ENCODE results near the gene BAHD1. TPM values are rescaled to one million over a fixed set of nuclear protein-coding genes. Genes with fewer than 3 reads are reported as not detected.

The BAHD1 gene
- total RNA-seq, 1 experiment from 2014 or later: 49.1 TPM

DNA sequence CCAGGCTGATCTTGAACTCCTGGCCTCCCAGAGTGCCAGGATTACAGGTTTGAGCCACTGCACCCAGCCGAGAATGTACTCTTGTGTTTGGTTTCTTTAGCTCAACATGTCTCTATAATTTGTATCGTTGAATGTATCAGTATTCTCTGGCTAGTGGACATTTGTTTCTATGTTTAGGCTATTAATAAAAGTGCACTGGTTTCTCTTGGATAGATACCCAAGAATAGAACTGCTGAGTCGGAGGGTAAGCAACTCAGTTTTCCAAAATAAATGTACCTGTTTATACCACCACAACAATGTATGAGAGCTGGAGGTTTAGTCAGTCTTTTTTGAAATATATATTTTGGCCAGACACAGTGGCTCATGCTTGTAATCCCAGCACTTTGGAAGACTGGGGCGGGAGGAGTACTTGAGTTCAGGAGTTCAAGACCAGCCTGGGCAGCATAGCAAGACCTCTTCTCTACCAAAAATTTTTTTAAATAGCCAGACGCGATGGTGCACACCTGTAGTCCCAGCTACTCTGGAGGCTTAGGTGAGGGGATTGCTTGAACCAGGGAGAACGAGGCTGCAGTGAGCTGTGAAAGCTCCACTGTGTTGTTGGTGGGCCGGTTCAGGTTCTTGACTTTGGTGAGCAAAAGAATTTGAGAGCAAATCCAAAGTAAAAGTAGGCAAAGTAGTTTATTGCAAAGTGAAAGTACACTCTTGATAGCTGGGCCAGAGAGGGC lies 42.9 kb upstream of the BAHD1 start (continued):
- TF ChIP-seq FOXP1 (CRISPR knock-in tag; IDR thresholded peaks at IDR 0.05; ENCODE audit: borderline replicate concordance) (no peak), GRHL2 (CRISPR knock-in tag; IDR thresholded peaks at IDR 0.05; ENCODE audit: insufficient replicate concordance, severe bottlenecking) (no peak), GABPB1 (CRISPR knock-in tag; IDR thresholded peaks at IDR 0.05) (no peak), TEAD4 (CRISPR knock-in tag; IDR thresholded peaks at IDR 0.05) (no peak), NFYB (CRISPR knock-in tag; conservative IDR thresholded peaks at IDR 0.05; ENCODE audit: low read depth) (no peak), CBFB (CRISPR knock-in tag; IDR thresholded peaks at IDR 0.05; ENCODE audit: low read depth) (no peak), ZNF232 (CRISPR knock-in tag; IDR thresholded peaks at IDR 0.05) (no peak)
- TF ChIP-seq, protein P1, sequence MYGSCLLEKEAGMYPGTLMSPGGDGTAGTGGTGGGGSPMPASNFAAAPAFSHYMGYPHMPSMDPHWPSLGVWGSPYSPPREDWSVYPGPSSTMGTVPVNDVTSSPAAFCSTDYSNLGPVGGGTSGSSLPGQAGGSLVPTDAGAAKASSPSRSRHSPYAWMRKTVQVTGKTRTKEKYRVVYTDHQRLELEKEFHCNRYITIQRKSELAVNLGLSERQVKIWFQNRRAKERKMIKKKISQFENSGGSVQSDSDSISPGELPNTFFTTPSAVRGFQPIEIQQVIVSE (CRISPR knock-in tag; IDR thresholded peaks at IDR 0.05; ENCODE audit: borderline replicate concordance): no peak
- TF ChIP-seq, protein P2, sequence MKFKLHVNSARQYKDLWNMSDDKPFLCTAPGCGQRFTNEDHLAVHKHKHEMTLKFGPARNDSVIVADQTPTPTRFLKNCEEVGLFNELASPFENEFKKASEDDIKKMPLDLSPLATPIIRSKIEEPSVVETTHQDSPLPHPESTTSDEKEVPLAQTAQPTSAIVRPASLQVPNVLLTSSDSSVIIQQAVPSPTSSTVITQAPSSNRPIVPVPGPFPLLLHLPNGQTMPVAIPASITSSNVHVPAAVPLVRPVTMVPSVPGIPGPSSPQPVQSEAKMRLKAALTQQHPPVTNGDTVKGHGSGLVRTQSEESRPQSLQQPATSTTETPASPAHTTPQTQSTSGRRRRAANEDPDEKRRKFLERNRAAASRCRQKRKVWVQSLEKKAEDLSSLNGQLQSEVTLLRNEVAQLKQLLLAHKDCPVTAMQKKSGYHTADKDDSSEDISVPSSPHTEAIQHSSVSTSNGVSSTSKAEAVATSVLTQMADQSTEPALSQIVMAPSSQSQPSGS (CRISPR knock-in tag; IDR thresholded peaks at IDR 0.05; ENCODE audit: borderline replicate concordance, low read depth): no peak
- TF ChIP-seq, protein P3, sequence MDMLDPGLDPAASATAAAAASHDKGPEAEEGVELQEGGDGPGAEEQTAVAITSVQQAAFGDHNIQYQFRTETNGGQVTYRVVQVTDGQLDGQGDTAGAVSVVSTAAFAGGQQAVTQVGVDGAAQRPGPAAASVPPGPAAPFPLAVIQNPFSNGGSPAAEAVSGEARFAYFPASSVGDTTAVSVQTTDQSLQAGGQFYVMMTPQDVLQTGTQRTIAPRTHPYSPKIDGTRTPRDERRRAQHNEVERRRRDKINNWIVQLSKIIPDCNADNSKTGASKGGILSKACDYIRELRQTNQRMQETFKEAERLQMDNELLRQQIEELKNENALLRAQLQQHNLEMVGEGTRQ (CRISPR knock-in tag; IDR thresholded peaks at IDR 0.05): no peak
- TF ChIP-seq, protein P4, sequence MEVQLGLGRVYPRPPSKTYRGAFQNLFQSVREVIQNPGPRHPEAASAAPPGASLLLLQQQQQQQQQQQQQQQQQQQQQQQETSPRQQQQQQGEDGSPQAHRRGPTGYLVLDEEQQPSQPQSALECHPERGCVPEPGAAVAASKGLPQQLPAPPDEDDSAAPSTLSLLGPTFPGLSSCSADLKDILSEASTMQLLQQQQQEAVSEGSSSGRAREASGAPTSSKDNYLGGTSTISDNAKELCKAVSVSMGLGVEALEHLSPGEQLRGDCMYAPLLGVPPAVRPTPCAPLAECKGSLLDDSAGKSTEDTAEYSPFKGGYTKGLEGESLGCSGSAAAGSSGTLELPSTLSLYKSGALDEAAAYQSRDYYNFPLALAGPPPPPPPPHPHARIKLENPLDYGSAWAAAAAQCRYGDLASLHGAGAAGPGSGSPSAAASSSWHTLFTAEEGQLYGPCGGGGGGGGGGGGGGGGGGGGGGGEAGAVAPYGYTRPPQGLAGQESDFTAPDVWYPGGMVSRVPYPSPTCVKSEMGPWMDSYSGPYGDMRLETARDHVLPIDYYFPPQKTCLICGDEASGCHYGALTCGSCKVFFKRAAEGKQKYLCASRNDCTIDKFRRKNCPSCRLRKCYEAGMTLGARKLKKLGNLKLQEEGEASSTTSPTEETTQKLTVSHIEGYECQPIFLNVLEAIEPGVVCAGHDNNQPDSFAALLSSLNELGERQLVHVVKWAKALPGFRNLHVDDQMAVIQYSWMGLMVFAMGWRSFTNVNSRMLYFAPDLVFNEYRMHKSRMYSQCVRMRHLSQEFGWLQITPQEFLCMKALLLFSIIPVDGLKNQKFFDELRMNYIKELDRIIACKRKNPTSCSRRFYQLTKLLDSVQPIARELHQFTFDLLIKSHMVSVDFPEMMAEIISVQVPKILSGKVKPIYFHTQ (CRISPR knock-in tag; IDR thresholded peaks at IDR 0.05): no peak

DNA sequence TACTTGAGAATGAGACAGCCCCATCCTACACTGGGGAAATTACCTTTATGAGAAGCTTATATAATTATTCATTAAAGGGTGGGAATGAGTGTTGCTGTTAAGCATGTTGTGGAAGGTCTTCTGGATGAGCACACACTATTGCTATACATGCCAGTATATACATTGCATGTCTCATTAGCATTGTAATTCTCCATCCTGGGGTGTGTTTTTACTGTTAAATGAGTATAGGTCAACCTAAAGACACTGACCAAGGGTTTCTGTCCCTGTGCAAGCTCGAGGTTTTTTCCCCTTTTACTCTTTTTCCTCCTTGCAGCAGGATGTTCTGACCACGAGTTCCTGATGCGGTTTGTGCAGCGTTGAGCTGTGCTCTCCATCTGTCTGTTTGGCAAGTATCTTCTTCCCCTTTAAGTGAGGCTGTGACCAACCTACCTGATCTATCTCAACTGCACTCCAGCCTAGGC lies 42.3 kb upstream of the BAHD1 start:
- Mint-ChIP-seq H3K27me3 (ENCODE audit: low read depth) (no peaks in the 10 kb centered on the region), H3K36me3 (peaks cover 9% of the 10 kb centered on the region), H3K4me1 (no peaks in the 10 kb centered on the region), H3K4me3 (no peak overlapping the region), H3K27ac (no peak overlapping the region), H3K9me3 (no peaks in the 10 kb centered on the region; the same call in 1 of the 2 replicates)
- TF ChIP-seq, protein P5, sequence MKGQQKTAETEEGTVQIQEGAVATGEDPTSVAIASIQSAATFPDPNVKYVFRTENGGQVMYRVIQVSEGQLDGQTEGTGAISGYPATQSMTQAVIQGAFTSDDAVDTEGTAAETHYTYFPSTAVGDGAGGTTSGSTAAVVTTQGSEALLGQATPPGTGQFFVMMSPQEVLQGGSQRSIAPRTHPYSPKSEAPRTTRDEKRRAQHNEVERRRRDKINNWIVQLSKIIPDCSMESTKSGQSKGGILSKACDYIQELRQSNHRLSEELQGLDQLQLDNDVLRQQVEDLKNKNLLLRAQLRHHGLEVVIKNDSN (CRISPR knock-in tag; IDR thresholded peaks at IDR 0.05): no peak
- TF ChIP-seq, protein P6, sequence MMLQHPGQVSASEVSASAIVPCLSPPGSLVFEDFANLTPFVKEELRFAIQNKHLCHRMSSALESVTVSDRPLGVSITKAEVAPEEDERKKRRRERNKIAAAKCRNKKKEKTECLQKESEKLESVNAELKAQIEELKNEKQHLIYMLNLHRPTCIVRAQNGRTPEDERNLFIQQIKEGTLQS (CRISPR knock-in tag; conservative IDR thresholded peaks at IDR 0.05): no peak
- TF ChIP-seq TEAD4 (CRISPR knock-in tag; IDR thresholded peaks at IDR 0.05) (no peak), FOXK1 (CRISPR knock-in tag; IDR thresholded peaks at IDR 0.05) (no peak)
- no peak for DNase-seq (ENCODE audit: low spot score)
- ChIA-PET CTCF (interaction anchor here (1.1 to 1.6 kb wide), 4 partner anchors 8 to 78 kb away, joined by 5 to 10 read pairs (median 6); partner anchors contain the start of gene IVD), POLR2A (no interaction called here)
- no peak for ATAC-seq

DNA sequence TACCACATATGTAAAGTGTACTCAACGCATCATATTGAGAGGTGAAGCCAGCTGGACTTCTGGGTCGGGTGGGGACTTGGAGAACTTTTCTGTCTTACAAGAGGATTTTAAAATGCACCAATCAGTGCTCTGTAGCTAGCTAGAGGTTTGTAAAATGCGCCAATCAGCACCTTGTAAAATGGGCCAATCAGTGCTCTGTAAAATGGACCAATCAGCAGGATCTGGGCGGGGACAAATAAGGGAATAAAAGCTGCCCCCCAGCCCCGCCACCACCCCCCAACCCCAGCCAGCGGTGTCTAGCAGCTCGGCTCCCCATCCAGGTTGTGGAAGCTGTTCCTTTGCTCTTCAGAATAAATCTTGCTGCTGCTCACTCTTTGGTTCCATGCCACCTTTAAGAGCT lies 41.4 kb upstream of the BAHD1 start:
- no peaks in the 10 kb centered on the region for H3K27me3 Mint-ChIP-seq (ENCODE audit: low read depth)
- DNase-seq (ENCODE audit: low spot score): no peak
- no peaks in the 10 kb centered on the region for H3K4me1 Mint-ChIP-seq
- no peak for ATAC-seq
- H3K36me3 Mint-ChIP-seq: no peaks in the 10 kb centered on the region
- H3K4me3 Mint-ChIP-seq: no peak overlapping the region
- CTCF ChIA-PET: interaction anchor here (1.0 to 1.4 kb wide), 3 partner anchors 23 to 124 kb away, joined by 3 to 10 read pairs (median 4); no protein-coding TSS in a partner anchor
- no peaks in the 10 kb centered on the region; the same call in 1 of the 2 replicates for H3K9me3 Mint-ChIP-seq
- POLR2A ChIA-PET: no interaction called here
- no peak overlapping the region for H3K27ac Mint-ChIP-seq
- TF ChIP-seq, protein P7, sequence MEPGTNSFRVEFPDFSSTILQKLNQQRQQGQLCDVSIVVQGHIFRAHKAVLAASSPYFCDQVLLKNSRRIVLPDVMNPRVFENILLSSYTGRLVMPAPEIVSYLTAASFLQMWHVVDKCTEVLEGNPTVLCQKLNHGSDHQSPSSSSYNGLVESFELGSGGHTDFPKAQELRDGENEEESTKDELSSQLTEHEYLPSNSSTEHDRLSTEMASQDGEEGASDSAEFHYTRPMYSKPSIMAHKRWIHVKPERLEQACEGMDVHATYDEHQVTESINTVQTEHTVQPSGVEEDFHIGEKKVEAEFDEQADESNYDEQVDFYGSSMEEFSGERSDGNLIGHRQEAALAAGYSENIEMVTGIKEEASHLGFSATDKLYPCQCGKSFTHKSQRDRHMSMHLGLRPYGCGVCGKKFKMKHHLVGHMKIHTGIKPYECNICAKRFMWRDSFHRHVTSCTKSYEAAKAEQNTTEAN (CRISPR knock-in tag; IDR thresholded peaks at IDR 0.05): no peak
- TF ChIP-seq TEAD4 (CRISPR knock-in tag; IDR thresholded peaks at IDR 0.05) (no peak), ZNF121 (CRISPR knock-in tag; IDR thresholded peaks at IDR 0.05) (no peak)
- TF ChIP-seq, protein P8, sequence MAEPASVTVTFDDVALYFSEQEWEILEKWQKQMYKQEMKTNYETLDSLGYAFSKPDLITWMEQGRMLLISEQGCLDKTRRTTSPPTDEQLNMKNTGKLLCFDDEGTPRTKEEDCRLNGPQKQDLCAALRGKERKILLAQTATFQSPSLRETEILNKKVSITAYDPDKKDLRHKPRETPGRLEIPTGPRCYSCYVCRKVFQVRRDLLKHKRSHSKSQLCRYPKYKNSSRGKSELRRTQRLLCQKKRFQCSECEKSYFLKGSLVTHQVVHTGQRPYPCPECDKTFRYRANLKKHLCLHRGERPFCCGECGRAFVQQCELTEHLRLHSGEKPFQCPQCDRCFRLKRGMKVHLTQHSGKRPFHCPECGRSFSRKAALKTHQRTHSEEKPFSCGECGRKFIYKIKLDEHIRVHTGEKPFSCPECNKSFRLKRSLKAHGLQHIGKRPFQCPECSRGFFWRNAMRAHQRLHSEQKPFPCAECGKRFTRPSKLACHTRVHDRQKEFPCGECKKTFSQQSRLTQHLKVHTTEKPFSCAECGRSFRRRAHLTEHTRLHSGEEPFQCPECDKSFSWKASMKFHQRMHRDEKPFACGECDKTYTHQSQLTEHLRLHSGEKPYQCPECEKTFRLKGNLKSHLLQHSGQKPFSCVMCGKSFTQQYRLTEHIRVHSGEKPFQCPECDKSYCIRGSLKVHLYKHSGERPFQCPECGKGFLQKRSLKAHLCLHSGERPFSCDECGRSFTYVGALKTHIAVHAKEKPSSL (CRISPR knock-in tag; conservative IDR thresholded peaks at IDR 0.05): no peak
- TF ChIP-seq, protein P5 (CRISPR knock-in tag; IDR thresholded peaks at IDR 0.05): no peak

All from WTC11 (cell line).